CD14-positive monocyte (primary cell): Measurements from ENCODE around the gene ZNF827. TPM values are rescaled to one million over a fixed set of nuclear protein-coding genes. Genes with fewer than 3 reads are reported as not detected.

ENCODE experiments used
- DNase-seq, 3 donors: peaks; one replicate each; pipeline ENCODE4 v3.0.0-alpha.2; 2011 to 2022
- H2AFZ ChIP-seq: 2 replicates; pipeline ENCODE4 v1.6.0; 2012; ENCODE audit warnings: mild to moderate bottlenecking, low read depth, low read length, inconsistent platforms; ENCODE audit not compliant: insufficient read depth, poor library complexity, severe bottlenecking
- H3K27ac ChIP-seq, 2 donors: 1 replicate in 1 of 2; 2 replicates in 1 of 2; pipeline ENCODE4 v1.5.1; 2012 to 2013; ENCODE audit warnings: low read length in 2 of 2, control low read depth in 1 of 2, inconsistent platforms in 1 of 2, low read depth in 1 of 2, mild to moderate bottlenecking in 1 of 2
- H3K27me3 ChIP-seq, 2 donors: one replicate each; pipeline versions ENCODE4 v1.6.0 to v1.6.1; 2011 to 2013; ENCODE audit warnings: low read length in 2 of 2; ENCODE audit not compliant: control insufficient read depth in 2 of 2, insufficient read depth in 2 of 2
- H3K36me3 ChIP-seq, 2 donors: replicated peaks in 1 of 2; 1 replicate in 1 of 2; 2 replicates in 1 of 2; pipeline versions ENCODE4 v1.5.1 to v1.6.1; 2012 to 2013; ENCODE audit warnings: low read length in 2 of 2, control low read depth in 1 of 2, inconsistent platforms in 1 of 2, mild to moderate bottlenecking in 1 of 2; ENCODE audit not compliant: insufficient read depth in 2 of 2, control insufficient read depth in 1 of 2
- H3K4me1 ChIP-seq, 2 donors: 1 replicate in 1 of 2; 2 replicates in 1 of 2; pipeline versions ENCODE4 v1.5.1 to v1.6.1; 2012 to 2013; ENCODE audit warnings: low read length in 2 of 2, control low read depth in 1 of 2, inconsistent platforms in 1 of 2, mild to moderate bottlenecking in 1 of 2, moderate library complexity in 1 of 2; ENCODE audit not compliant: insufficient read depth in 2 of 2, control insufficient read depth in 1 of 2
- H3K4me2 ChIP-seq: replicated peaks from 2 replicates; pipeline ENCODE3; 2012; ENCODE audit warnings: low read length, moderate library complexity, mild to moderate bottlenecking; ENCODE audit not compliant: poor library complexity, severe bottlenecking; ENCODE audit errors: extremely low read depth
- H3K4me3 ChIP-seq, 3 experiments: fragments of 200-600 bp in 1 of 3; sonication (generic) in 1 of 3; replicated peaks in 1 of 3; 1 replicate in 2 of 3; 2 replicates in 1 of 3; pipeline ENCODE4 v1.5.1; 2011 to 2013; ENCODE audit warnings: low read length in 3 of 3, mild to moderate bottlenecking in 3 of 3, control low read depth in 2 of 3, low read depth in 2 of 3, inconsistent platforms in 1 of 3, moderate library complexity in 1 of 3
- H3K79me2 ChIP-seq: 2 replicates; pipeline ENCODE4 v1.6.0; 2012; ENCODE audit warnings: mild to moderate bottlenecking, control low read depth, inconsistent platforms, low read length, moderate library complexity; ENCODE audit not compliant: insufficient read depth
- H3K9ac ChIP-seq: 2 replicates; pipeline ENCODE4 v1.6.0; 2017; ENCODE audit warnings: low read length, mild to moderate bottlenecking; ENCODE audit not compliant: insufficient read depth, poor library complexity, severe bottlenecking
- H3K9me3 ChIP-seq, 2 donors: replicated peaks in 1 of 2; 1 replicate in 1 of 2; 2 replicates in 1 of 2; pipeline versions ENCODE4 v1.5.1 to v1.6.1; 2012 to 2013; ENCODE audit warnings: low read length in 2 of 2, control low read depth in 1 of 2; ENCODE audit not compliant: control insufficient read depth in 1 of 2, insufficient read depth in 1 of 2
- H4K20me1 ChIP-seq: 2 replicates; pipeline ENCODE4 v1.6.0; 2012; ENCODE audit warnings: mild to moderate bottlenecking, low read length, control low read depth, moderate library complexity; ENCODE audit not compliant: insufficient read depth
- H3K27ac Mint-ChIP-seq, 7 donors: one replicate each; pipeline ENCODE4 v1.8.0; 2020; ENCODE audit warnings: mild to moderate bottlenecking in 7 of 7, mixed read lengths in 7 of 7, moderate library complexity in 6 of 7, inconsistent platforms in 2 of 7
- H3K27me3 Mint-ChIP-seq, 3 donors: one replicate each; pipeline ENCODE4 v1.8.0; 2021 to 2022; ENCODE audit warnings: low read depth in 3 of 3, mild to moderate bottlenecking in 3 of 3, mixed read lengths in 3 of 3, moderate library complexity in 3 of 3, inconsistent platforms in 1 of 3
- H3K36me3 Mint-ChIP-seq, 2 donors: one replicate each; pipeline ENCODE4 v1.8.0; 2020; ENCODE audit warnings: mixed read lengths in 2 of 2, inconsistent platforms in 1 of 2, mild to moderate bottlenecking in 1 of 2
- H3K4me1 Mint-ChIP-seq: one replicate; pipeline ENCODE4 v1.8.0; 2020; ENCODE audit warnings: mild to moderate bottlenecking, mixed read lengths
- H3K4me3 Mint-ChIP-seq, 2 donors: one replicate each; pipeline ENCODE4 v1.8.0; 2020; ENCODE audit warnings: mild to moderate bottlenecking in 2 of 2, mixed read lengths in 2 of 2, moderate library complexity in 1 of 2
- H3K9me3 Mint-ChIP-seq, 7 donors: one replicate each; pipeline ENCODE4 v1.8.0; 2020 to 2022; ENCODE audit warnings: mixed read lengths in 7 of 7, mild to moderate bottlenecking in 6 of 7, moderate library complexity in 6 of 7, inconsistent platforms in 2 of 7
- CTCF ChIP-seq: fragments of 200-600 bp; IDR thresholded peaks from one replicate; pipeline ENCODE4 v1.8.0; 2022; ENCODE audit warnings: antibody characterized with exemption, mild to moderate bottlenecking
- WGBS: methylation state at CpG from one replicate; pipeline ENCODE4 v1.1.5; 2013; ENCODE audit warnings: missing lambda C conversion rate; ENCODE audit not compliant: insufficient coverage; 5-methylcytosine and 5-hydroxymethylcytosine counted together
- intact Hi-C, 2 donors: fragments of 100-400 bp; cut with micrococcal nuclease; formaldehyde crosslinking; loops; one replicate each; pipeline versions ENCODE4 v1.15.0 to v1.15.1; 2023
- polyA plus RNA-seq, 3 donors: library from polyadenylated mRNA; depleted of rRNA in 1 of 3; unstranded in 2 of 3; stranded (reverse) in 1 of 3; fragments of 300-500 nt in 2 of 3; fragments of >200 nt in 1 of 3; fragmentation: Illumina TruSeq in 2 of 3; gene quantifications; 1 replicate in 2 of 3; 2 replicates in 1 of 3; pipeline ENCODE4 v1.2.3, GENCODE V29; 2012 to 2021

The ZNF827 gene
- polyA plus RNA-seq, 3 donors, result 0.04 TPM; not detected in 2

- peaks cover 0 to 3% of the 10 kb centered on the region in 2 donors for H3K9me3 ChIP-seq
- Mint-ChIP-seq H3K4me1 (peaks cover 28% of the 10 kb centered on the region), H3K27ac (peak overlapping the region; percentile 42 to 87 (median 58)), H3K4me3 (no peak overlapping the region), H3K36me3 (no peaks in the 10 kb centered on the region), H3K27me3 (no peaks in the 10 kb centered on the region), H3K9me3 (peaks cover 0 to 7% (median 2%) of the 10 kb centered on the region in 7 donors)
- no peaks in the 10 kb centered on the region for H4K20me1 ChIP-seq
- H3K27me3 ChIP-seq, result no peaks in the 10 kb centered on the region
- no peak overlapping the region for H3K4me2 ChIP-seq
- no peak overlapping the region for H3K9ac ChIP-seq
- H2AFZ ChIP-seq, result no peak overlapping the region
- peak overlapping the region in 1 of 2 donors; percentile 62 for H3K27ac ChIP-seq
- DNase-seq, result peak; percentile 52 to 72 (median 64)
- TF ChIP-seq CTCF, result no peak
- peaks cover 21 to 32% of the 10 kb centered on the region in 2 donors for H3K4me1 ChIP-seq
- no peaks in the 10 kb centered on the region for H3K36me3 ChIP-seq
- intact Hi-C loops, result no loop called here
- 45% methylated on average over 2 of the region's 3 CpGs for WGBS
- H3K79me2 ChIP-seq, result no peaks in the 10 kb centered on the region
- no peak overlapping the region for H3K4me3 ChIP-seq
These were observed 118.2 kb downstream of the ZNF827 start for GRCh38 chr4:145820407-145820806.

GRCh38 chr4:145819853-145820181, 118.8 kb downstream of the ZNF827 start:
- Mint-ChIP-seq H3K4me1 (peaks cover 28% of the 10 kb centered on the region), H3K27ac (peak overlapping the region in 6 of 7 donors; percentile 15 to 85 (median 57)), H3K4me3 (no peak overlapping the region), H3K27me3 (no peaks in the 10 kb centered on the region), H3K36me3 (no peaks in the 10 kb centered on the region), H3K9me3 (peaks cover 0 to 7% (median 2%) of the 10 kb centered on the region in 7 donors)
- peaks cover 0 to 3% of the 10 kb centered on the region in 2 donors for H3K9me3 ChIP-seq
- no peaks in the 10 kb centered on the region for H3K27me3 ChIP-seq
- no peak overlapping the region for H3K4me2 ChIP-seq
- peak overlapping the region in 1 of 2 donors; percentile 62 for H3K27ac ChIP-seq
- H2AFZ ChIP-seq, result peak overlapping the region; percentile 9
- no peak for TF ChIP-seq CTCF
- no peaks in the 10 kb centered on the region for H3K36me3 ChIP-seq
- no peak overlapping the region for H3K4me3 ChIP-seq
- H4K20me1 ChIP-seq, result no peaks in the 10 kb centered on the region
- intact Hi-C loops, result no loop called here
- 77% methylated on average over 5 of the region's 5 CpGs for WGBS
- H3K9ac ChIP-seq, result no peak overlapping the region
- no peaks in the 10 kb centered on the region for H3K79me2 ChIP-seq
- peaks cover 21 to 32% of the 10 kb centered on the region in 2 donors for H3K4me1 ChIP-seq
- no peak for DNase-seq
